ENCODE data around the gene DCPS.

The DCPS gene

DNA sequence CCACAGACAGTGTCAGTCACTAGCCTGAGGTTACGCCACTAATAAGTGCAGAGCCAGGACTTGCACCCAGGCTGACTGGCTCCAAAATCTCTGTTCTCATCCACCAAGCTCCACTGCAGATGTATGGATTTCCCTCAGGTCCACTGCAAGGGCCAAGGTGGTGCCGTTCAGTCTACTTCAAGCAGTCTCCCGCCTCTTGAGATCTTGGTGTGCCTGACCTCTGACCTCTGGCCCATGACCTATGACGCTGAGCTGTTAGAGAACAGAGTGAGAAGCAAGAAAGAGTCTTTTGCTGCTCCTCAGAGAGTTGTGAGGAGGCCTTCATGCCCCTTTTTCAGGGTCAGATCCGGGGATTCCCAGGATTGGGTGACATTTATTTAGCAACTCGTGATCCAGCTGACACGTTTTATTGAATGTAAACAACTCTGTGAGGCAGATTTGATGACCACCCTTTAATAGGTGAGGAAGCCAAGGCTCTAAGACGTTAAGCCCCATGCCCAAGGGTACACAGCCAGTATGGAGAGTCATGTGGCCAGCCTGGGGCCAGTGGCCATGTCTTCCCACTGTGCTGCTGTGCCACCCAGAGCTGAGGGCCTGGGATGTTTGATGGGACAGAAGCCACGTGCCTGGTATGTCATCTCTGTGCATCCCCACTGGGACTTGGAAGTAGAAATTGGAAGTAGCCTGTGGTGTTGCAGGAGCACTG is 25.2 kb downstream of the DCPS start:
- DNase-seq (ENCODE audit: low read depth) = no peak

DNA sequence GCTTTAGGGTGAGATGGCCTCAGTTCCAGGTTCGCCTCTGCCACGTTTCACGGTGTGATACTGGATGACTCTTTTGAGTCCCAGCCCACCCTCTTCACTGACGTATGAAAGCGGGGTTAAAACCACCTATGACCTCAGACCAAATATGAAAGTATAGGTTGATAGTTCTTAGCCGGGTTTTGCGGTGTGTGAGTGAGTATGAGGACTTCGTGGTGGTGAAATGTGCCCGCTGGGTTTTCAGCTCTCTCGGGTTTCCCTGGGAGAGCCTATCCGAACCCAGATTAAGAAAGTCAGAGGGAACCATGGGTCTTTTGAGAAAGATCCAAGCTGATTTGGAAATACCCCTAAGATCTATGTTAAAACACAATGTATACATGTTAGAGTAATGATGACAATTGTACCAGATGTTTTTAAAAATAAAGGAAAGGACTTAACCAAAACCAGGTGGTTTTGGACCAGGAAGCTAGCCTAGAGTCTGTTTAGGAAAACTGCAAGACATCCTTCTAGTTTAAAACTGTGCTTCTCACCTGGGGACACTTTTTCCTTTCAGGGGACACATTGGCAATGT is 25.9 kb downstream of the DCPS start:
- no peak for DNase-seq (ENCODE audit: low read depth)

DNA sequence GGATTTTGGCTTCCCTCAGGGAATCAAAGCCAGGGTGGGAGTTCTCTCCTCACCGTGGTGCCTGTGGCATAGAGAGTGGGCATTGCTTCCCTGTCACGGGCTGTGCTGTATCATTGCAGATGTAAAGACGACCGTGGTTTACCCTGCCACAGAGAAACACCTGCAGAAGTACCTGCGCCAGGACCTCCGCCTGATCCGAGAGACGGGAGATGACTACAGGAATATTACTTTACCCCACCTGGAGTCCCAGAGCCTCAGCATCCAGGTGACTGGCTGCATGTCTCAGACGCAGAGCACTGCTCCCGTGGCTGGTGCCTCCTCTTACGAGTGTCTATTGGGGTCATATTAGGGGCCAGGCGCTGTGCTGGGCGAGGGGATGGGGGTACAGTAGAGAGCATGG is 27.4 kb downstream of the DCPS start:
- DNase-seq (ENCODE audit: low read depth) = no peak

DNA sequence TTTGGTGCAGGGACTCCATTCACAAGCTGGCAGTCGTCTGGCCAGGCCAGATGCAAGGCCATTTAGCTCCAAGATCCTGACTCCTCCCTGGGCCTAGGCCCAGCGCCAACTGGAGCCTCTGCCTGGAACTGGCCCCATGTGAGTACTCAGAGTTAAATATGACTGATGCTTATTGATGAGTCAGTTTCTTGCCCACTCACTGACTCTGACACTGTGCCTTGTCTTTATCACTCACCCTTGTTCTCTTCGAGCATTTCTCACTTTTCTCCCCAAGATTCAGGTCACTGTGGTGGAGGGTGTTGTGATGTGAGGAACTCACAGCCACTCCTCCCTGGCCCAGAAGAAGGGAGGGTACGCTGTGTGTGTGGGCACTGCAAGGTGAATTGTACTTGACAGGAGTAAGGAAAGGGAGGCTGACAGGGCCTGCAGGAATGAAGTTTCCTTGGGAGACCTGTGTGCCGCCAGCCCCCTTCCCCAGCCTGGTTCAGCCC is 28.4 kb downstream of the DCPS start:
- DNase-seq (ENCODE audit: low read depth) = peak; percentile 89

DNA sequence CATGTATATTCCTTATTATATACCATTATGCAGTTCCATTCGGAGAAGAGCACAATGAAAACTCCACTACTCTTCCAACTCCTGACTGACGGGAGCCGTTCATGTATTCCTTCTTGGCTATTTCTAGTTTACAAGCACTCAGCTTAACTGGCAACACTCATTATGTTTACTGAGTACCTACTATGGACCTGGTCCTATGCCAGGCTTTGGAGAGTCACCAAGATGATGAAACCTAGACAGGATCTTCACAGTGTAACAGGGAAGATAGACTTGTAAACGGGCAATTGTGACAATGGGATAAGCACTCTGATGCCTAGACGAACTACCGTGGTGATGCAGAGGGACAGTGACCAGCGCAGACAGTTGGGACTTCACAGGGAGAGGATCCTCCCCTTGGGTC is 29.3 kb downstream of the DCPS start:
- no peak for DNase-seq (ENCODE audit: low read depth)

DNA sequence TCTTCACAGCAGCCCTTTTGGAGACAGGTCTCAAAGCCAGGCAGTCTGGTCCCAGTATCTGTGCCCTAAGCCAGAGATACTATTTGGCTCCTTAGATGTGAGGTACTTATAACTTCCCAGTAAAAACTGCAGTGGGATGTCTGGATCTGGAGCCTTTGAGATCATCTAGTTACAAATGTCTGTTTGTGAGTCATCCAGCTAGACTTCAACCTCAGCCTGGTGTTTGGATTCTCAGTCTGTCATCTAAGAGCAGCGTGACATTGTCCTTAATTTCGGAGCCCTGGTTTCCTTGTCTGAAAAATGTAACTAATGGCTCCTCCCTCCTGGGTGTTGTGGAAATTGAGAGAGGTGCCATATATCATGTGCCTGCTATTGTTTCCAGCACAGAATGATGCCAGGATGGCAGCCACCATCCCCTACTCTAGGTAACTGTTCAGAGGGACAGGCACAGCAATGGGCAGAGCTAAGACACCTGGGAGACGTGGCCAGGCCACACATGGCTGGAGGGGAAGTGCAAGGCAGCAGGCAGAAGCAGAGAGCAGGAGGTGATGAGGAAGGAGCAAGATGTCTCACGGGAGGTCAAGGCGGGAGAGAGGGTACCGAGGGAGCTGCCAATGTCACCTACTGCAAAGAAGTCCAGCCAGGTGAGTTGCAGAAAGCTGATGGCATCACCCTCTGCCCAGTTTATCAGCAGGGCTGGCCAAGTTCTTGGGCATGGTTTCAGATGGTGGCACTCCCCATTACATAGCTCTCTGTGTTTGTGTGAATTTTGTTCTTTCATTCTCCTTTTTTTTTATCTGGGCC is 31.0 kb downstream of the DCPS start:
- peak; percentile 49 for DNase-seq (ENCODE audit: low read depth)

DNA sequence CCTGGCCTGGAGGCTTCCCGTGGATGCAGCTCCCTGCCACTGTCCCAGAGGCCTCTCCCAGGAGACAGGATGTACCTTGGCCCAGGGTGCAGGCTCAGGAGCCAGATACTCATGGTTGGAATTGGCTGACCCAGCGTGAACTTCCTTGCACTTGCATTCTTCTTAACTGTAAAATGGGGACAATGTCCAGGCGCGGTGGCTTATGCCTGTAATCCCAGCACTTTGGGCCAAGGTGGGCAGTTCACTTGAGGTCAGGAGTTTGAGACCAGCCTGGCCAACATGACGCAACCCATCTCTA is 31.6 kb downstream of the DCPS start:
- no peak for DNase-seq (ENCODE audit: low read depth)

DNA sequence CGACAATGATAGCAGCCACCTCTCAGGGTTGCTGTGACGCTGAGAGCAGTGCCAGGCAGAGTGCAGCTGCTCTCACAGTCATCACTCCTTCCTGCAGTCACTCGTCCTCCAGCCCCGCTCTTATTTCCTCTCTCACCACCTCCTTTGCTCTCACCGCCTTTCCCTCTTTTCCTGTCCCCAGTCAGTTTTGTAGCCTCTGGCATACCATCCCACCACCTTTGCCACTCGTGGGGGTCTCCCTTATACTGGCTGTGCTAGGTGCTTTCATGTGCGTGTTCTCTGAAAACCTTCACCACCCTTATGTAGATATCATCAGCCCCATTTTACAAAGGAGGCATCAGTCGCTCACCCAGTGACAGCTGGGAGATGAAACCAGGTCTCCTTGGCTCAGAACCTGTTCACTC is 32.3 kb downstream of the DCPS start:
- no peak for DNase-seq (ENCODE audit: low read depth)

DNA sequence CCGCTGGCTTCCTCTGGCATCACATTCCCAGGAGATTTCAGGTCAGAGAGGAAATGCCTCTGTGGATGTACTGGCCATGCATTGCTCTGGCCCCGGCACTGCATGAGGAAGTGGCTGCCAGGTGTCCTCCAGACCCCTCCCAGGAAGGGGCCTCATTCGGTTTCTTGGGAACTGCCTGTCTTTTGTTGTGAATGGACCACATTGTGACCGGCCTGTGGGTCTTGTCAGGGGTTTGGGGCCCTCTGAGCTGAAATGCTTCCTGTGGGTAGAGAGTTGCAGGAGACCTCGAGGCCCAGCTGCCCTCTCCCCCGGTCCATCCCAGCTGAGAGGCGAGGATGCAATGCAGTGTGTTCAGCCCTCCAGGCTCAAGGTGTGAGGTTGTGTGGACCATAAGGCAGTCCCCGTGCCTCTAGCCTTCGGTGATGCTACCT is 32.8 kb downstream of the DCPS start:
- no peak for DNase-seq (ENCODE audit: low read depth)

DNA sequence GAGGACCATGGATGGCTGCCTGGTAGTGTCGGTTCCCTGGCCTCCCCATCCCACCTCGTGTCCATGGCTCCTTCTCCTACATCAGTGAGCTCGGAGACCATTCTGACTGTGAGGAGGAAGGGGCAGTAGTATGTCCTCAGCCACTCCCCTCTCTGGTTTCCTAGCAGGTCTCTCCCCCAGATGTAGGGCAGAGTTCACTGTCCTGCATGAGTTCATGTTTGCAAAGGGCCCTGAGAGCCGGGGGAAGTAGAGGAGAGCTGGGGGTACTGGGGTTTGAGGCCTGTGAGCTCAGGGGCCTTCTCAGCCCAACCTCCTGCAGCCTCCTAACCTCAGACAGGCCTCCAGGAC is 33.2 kb downstream of the DCPS start:
- no peak for DNase-seq (ENCODE audit: low read depth)

DNA sequence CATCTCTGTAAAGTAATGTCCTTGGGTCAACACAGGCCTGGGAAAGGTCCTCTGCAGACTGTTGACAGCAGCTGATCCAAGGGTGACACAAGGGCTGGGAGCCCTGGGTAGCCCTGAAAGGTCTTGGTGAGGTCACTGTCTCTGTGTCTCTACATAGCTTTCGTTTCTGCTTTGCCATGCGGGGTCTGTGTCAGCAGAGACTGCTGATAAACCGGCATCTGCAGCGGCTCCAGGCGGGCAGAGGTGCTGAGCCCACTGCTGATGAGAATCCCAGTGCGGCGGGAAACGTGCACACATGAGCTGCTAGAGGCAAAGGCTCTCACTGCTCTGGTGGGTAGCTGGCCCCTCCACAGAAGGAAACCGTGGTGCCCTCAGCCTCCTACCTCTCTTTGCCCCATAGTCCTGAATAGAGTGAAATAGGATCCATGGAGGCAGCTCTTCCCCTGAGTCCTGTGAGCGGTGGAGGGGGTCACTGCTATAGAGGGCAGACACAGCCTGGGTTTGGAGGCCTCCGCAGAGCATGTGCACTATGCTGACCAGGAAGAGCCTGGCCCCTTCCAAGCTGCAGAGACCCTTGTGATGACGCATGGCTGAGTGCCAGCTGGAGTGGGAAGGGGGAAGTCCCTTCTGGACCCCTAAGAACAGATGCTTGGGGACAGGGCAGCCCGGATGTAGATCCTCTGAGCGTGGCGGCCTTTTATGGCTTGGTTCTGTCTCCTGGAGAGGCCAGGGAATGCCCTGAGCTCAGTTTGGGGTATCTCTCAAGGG is 33.8 kb downstream of the DCPS start:
- no peak for DNase-seq (ENCODE audit: low read depth)

DNA sequence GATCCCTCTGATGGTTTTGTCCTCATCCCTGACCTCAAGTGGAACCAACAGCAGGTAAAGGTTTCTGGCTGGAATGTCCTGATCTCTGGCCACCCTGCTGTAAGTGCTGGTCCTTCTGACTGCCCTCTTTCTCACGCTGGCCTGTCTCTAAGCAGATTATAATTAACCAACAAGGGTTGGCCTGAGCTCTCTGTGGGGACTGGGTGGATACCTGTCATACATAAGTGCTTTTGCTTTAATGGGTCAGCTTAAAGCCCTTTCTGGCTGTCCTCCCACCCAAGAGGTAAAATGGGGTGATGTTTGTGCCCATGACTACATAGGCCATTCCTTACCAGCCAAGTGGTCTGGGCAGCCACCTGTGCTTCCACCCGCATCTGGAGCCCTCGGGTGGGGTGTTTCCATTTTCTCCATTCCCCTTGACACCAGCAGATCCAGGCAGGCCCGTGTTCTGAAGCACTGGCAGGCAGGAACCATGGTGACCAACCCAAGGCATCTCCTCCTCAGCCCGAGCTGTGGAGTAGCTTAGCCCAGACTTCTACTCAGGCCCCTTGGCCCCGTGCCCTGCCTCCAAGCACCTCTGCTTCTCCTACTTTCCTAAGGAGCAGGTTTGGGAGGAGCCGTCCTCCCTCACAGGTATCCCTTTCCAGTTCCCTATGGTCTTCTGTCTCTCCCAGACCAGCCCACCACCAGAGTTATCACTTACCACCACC is 34.6 kb downstream of the DCPS start:
- no peak for DNase-seq (ENCODE audit: low read depth)

DNA sequence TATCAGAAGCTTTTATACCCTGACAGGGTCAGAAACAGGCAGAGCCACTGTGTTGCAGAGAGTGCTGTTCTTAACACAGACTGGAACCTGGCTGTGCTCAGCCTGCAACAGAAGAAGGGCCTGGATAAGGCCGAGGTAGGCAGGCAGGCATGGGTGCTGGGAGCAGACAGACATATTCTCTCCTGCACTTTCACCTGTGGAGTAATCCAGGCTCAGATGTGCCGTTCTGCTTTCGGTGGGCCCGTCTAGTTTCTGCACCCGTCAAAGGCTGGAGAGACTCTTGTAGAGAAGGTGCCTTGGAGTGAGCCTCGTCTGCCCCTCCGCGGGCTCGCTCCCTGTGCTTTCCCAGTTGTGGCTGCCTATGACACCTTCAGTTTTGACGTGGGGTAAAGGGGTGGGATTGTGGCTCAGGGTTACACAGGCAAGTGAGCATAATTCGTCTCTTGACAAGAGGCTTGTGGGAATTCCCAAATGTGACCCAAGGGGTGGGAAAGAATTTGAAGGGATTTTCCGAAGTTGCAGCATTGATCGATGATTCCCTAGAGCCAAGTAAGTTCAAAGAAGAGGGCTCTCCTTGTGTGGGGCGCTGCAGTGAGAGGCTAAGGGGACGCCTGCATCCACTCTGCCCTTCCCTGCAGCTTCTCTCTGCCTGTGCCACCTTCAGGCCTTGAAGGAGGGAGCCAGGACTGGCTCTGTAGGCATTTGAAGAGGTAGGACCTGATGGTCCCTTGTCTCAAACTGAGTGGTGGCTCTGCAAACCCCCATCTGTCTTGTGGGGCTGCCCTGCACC is 35.4 kb downstream of the DCPS start:
- no peak for DNase-seq (ENCODE audit: low read depth)

DNA sequence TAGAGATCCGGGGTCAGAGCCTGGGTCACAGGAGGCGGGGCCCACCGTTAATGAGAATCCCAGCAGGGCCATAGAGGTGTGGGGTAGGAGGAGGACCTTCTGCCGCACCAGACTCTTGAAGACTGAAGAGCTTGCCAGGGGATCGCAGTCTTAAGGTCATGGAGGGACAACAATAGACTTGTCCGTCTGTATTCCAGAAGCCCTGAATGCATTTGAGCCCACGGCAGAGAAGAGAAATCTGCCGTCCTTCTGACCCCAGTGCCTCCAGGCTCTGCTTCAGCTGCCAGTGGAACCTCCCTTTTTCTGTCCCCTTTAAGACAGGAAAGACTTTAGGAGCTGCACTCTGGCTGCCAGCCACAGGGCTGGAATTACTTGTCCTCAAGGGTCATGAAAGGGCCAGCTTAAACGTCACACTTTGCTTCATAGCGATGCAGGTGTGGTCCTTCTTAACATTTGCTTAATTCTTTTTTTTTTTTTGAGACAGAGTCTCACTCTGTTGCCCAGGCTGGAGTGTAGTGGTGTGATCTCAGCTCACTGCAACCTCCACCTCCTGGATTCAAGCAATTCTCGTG is 36.1 kb downstream of the DCPS start:
- no peak for DNase-seq (ENCODE audit: low read depth)

DNA sequence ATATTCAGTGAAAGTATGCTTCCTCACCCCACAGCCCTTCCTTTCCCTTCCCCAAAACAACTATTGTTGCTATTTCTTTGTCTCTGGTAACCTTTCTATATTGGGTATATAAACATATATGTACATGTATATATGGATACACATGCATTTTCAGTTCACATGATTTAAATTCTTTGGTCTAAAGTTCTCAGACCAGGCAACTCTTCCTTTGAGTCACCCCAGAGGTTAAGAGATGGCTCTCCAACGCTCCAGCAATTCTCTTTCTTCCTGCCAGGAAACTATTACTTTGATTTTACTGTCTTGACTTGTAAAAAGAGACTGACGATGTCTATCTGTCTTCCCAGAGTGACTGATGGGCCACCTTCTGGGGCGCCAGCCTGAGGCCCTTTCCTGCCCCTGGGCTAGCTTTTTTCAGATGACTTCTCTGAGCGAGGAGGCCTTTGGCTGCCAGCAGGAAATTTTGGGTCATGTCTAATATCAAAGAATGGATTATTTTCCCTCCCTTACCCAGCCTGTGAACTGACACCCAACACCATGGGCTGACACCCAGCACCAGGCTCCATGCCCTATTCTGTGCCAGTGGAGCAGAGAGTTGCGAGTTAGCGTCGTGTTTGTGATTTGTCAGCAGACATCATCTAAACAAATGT is 37.2 kb downstream of the DCPS start:
- no peak for DNase-seq (ENCODE audit: low read depth)

DNA sequence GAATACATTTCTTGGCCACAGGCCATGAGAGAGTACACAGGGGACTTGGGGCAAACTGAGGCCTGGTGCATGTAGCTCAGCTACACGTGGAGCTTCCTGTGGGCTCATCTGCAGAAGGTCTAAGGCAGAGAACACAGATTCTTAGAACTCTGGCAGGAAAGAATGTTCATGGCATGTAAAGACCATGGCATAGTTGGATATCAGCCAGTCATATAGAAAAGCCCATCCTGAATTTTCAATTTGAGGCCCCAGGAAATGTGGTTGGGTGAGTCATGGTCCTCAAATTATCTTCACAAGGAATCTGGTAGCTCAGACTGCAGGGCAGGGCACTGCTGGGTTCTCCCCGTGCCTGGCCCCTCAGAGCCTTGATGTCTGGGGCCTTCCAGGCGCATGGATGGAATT is 37.9 kb downstream of the DCPS start:
- DNase-seq (ENCODE audit: low read depth) = peak; percentile 87

DNA sequence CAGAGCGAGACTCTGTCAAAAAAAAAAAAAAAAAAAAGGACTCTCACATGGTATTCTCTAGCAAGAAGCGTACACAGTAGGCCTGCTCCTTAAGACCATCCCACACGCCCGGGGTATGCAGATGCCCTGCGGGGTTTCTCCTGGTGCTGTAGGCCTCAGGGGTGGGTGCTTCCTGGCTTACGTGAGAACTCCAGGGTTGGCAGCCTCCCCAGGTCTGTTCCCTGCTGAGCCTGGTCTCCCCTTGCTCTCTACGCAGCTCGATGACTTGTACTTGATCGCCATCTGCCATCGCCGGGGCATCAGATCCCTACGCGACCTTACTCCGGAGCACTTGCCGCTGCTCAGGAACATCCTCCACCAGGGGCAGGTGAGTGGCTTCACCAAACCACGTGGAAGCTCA is 39.2 kb downstream of the DCPS start:
- DNase-seq (ENCODE audit: low read depth) = no peak

DNA sequence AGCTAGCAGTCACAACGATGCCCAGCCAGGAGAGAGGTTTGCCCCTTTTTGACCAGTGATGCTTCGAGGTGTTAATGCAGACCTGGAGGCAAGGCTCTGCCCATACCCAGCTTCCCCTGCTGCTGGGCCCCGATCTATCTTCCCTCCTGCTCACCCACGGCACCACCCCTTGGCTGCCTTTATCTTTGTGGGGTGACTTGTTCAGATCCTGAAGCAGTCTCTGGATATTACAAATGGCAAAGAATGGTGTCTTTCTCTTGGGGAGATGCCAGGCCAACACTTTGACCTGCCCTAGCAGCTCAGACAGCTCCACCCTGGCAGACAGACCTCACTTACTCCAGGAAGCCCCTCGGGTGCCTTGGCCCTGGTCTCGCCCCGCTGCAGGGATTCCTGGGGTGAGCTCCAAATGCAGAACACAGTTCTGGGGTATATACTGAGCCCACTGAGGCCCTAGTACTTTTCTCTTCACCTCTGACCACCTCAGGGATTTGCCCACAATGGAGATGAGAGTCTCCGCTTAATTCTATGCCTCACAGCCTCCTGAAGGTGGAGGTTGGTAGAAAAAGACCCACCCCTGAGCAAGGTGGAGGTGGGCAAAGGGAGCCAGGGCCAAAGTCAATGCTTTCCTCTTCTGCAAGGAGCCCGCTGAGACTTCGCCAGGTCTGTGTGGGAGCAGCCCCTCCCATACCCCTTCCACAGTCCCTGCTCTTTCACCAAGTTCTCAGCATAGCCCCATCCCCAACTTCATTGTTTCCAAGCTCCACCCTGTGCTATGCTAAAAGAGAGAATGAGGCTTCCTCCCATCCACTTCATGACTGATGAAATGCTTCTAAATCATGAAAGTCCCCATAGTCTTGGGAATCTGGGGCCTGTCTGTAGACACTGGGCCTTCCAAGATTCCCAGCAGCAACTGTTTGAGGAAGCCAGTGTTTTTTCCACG is 40.6 kb downstream of the DCPS start:
- DNase-seq (ENCODE audit: low read depth) = no peak

DNA sequence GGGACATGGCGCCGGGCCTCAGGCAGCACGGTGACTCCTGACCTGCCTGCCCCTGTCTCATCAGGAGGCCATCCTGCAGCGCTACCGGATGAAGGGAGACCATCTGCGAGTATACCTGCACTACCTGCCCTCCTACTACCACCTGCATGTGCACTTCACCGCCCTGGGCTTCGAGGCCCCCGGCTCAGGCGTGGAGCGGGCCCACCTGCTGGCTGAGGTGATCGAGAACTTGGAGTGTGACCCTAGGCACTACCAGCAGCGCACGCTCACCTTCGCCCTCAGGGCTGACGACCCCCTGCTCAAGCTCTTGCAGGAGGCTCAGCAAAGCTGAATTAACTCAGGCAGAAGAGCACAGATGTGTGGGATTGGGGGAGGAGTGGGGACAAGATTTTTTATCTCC is 41.4 kb downstream of the DCPS start:
- DNase-seq (ENCODE audit: low read depth) = no peak

All from amniotic epithelial cell (primary cell).